ENCODE results near the gene HMG20A.

Gene HMG20A

DNA sequence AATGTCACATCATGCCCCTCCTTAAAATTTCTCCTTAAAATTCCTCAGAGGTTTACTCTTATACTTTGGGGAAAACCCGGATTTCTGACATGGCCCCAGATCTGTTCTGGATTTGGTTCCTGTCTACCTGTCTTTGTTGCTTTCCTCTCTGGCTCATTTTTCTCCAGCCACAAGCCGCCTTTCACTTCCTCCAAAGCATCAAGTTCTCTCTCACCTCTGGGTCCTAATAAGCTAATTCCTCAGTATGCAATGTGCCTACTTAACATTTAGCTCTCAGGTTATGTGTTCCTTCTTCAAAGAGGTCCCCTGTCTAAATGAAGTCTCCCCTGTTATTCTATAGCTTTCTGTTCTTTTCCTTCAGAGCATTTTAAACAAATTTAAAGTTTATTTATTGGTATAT is 16.1 kb downstream of the HMG20A start:
- Histone ChIP-seq H3K27me3 (no peaks in the 10 kb centered on the region), H3K27ac (no peak overlapping the region), H3K36me3 (no peaks in the 10 kb centered on the region), H3K4me3 (ENCODE audit: low read depth in 1 of 2, low read length in 1 of 2) (no peak overlapping the region), H3K9me3 (no peaks in the 10 kb centered on the region), H3K4me1 (ENCODE audit: control insufficient read depth in 1 of 2, insufficient read depth in 1 of 2, low read depth in 1 of 2, low read length in 1 of 2) (no peaks in the 10 kb centered on the region)
- TF ChIP-seq, protein P1, sequence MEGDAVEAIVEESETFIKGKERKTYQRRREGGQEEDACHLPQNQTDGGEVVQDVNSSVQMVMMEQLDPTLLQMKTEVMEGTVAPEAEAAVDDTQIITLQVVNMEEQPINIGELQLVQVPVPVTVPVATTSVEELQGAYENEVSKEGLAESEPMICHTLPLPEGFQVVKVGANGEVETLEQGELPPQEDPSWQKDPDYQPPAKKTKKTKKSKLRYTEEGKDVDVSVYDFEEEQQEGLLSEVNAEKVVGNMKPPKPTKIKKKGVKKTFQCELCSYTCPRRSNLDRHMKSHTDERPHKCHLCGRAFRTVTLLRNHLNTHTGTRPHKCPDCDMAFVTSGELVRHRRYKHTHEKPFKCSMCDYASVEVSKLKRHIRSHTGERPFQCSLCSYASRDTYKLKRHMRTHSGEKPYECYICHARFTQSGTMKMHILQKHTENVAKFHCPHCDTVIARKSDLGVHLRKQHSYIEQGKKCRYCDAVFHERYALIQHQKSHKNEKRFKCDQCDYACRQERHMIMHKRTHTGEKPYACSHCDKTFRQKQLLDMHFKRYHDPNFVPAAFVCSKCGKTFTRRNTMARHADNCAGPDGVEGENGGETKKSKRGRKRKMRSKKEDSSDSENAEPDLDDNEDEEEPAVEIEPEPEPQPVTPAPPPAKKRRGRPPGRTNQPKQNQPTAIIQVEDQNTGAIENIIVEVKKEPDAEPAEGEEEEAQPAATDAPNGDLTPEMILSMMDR (IDR thresholded peaks at IDR 0.05), result no peak

- TF ChIP-seq, protein P1 (IDR thresholded peaks at IDR 0.05), result no peak
- no peaks in the 10 kb centered on the region for H3K27me3 ChIP-seq
- H3K9me3 ChIP-seq, result no peaks in the 10 kb centered on the region
- no peaks in the 10 kb centered on the region for H3K36me3 ChIP-seq
- H3K4me3 ChIP-seq (ENCODE audit: low read depth in 1 of 2, low read length in 1 of 2), result no peak overlapping the region
- H3K27ac ChIP-seq, result no peak overlapping the region
- H3K4me1 ChIP-seq (ENCODE audit: control insufficient read depth in 1 of 2, insufficient read depth in 1 of 2, low read depth in 1 of 2, low read length in 1 of 2), result no peaks in the 10 kb centered on the region
Measured at GRCh38 chr15:77437264-77437663, 16.6 kb downstream of the HMG20A start.

DNA sequence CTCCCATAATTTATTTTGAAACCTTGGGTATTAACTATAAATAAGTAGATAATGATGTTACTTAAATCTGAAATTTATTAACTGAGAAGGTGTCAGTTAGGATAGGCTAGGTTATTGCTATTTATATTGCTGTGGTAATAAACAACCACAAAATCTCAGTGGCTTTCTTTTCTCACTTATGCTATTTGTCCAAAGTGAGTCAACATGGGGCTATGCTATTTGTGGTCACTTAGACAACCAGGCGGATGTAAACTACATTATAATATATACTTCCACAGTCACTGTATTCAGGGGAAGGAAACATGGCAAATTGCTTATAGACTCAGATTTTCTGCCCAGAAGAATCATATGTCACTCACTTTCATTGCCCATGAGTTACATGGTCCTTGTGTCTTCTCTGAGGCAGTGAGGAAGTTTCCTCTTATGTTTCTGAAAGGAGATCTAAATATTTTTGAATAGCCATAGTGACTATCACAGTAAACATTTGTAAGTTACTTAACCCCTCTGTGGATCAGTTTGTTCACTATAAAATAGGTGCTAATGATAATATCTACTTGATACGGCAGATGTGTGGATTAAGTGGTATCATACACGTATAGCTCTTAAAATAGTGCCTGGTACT is 19.8 kb downstream of the HMG20A start:
- no peaks in the 10 kb centered on the region for H3K36me3 ChIP-seq
- TF ChIP-seq, protein P1 (IDR thresholded peaks at IDR 0.05), result no peak
- no peak overlapping the region for H3K27ac ChIP-seq
- H3K9me3 ChIP-seq, result no peaks in the 10 kb centered on the region
- no peaks in the 10 kb centered on the region for H3K27me3 ChIP-seq
- no peaks in the 10 kb centered on the region for H3K4me1 ChIP-seq (ENCODE audit: control insufficient read depth in 1 of 2, insufficient read depth in 1 of 2, low read depth in 1 of 2, low read length in 1 of 2)
- H3K4me3 ChIP-seq (ENCODE audit: low read depth in 1 of 2, low read length in 1 of 2), result no peak overlapping the region

GRCh38 chr15:77446840-77447390 is 26.2 kb downstream of the HMG20A start:
- H3K4me3 ChIP-seq (ENCODE audit: low read depth in 1 of 2, low read length in 1 of 2), result no peak overlapping the region
- no peak overlapping the region for H3K27ac ChIP-seq
- H3K36me3 ChIP-seq, result no peaks in the 10 kb centered on the region
- no peaks in the 10 kb centered on the region for H3K4me1 ChIP-seq (ENCODE audit: control insufficient read depth in 1 of 2, insufficient read depth in 1 of 2, low read depth in 1 of 2, low read length in 1 of 2)
- no peaks in the 10 kb centered on the region for H3K9me3 ChIP-seq
- TF ChIP-seq, protein P1 (IDR thresholded peaks at IDR 0.05), result no peak
- H3K27me3 ChIP-seq, result no peaks in the 10 kb centered on the region

DNA sequence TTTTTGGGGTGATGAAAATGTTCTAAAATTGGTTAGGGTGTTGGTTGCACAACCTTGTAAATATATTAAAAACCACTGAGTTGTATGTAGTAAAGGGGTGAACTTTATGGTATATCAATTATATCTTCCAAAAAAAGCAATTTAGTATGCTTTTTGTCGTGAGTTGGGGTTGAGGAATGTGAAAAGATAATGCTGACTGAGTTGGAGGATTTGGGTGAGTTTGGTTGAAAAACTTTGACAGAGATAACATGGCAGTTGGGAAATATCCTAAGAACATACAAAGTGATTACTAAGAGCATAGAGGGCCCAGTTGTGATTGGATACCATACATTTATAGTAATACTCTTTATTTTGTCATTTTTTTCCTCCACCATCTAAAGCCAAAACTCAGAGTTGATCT is 33.6 kb downstream of the HMG20A start:
- TF ChIP-seq, protein P1 (IDR thresholded peaks at IDR 0.05), result no peak
- no peak overlapping the region for H3K4me3 ChIP-seq (ENCODE audit: low read depth in 1 of 2, low read length in 1 of 2)
- no peak overlapping the region for H3K27ac ChIP-seq
- peaks cover 9% of the 10 kb centered on the region for H3K36me3 ChIP-seq
- no peaks in the 10 kb centered on the region for H3K9me3 ChIP-seq
- no peaks in the 10 kb centered on the region for H3K27me3 ChIP-seq
- H3K4me1 ChIP-seq (ENCODE audit: control insufficient read depth in 1 of 2, insufficient read depth in 1 of 2, low read depth in 1 of 2, low read length in 1 of 2), result no peaks in the 10 kb centered on the region

Measured in neutrophil (primary cell).